Activated gamma-delta T cell treated with Interleukin-2 at 50 U/mL for 16 hours (primary cell): ENCODE measurements around the gene TMEM167A.

Source experiments
- DNase-seq: peaks from one replicate; pipeline ENCODE4 v3.0.0-alpha.2; 2020

Gene TMEM167A

GRCh38 chr5:83034528-83035207, 42.5 kb downstream of the TMEM167A start:
- DNase-seq = no peak

GRCh38 chr5:83034036-83034435, 43.2 kb downstream of the TMEM167A start:
- DNase-seq = no peak

DNA sequence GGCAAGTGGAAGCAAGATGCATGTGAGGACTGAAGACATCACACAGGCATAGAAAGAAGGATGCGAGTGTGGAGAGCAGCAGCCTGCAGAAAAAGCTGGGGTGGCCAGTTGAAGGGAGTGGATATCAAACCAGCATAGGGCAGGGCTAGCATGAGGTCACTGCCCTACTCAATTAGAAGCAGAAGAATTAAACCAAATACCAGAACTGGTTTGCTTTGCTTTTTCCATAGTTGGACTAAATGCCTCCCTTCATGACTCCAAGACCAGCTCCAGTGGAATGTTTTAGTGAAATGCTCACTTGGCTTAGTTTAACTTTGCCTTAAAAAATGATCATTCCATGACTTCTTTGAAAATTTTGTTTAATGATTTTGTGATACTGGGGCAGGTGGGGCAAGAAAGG, 45.8 kb downstream of the TMEM167A start:
- no peak for DNase-seq

DNA sequence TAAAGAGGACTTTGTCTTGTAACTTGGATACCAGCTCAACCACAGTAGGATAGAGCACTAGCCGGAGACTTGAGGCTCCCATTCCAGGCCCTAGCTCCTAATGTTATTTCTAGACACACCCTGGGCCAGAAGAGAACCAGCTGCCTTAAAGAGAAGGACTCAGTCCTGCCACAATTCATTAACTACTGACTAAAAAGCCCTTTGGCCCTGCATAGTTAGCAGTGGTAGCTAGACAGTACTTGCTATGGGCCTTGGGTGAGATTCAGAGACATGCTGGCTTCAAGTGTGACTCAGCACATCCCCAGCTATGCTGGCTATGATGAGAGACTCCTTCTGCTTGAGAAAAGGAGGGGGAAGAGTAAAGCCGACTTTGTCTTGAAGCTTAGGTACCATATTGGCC, 47.3 kb downstream of the TMEM167A start:
- no peak for DNase-seq

- DNase-seq = no peak
Observed at GRCh38 chr5:83026930-83027687, 50.1 kb downstream of the TMEM167A start.

GRCh38 chr5:83026516-83026915, 50.7 kb downstream of the TMEM167A start:
- no peak for DNase-seq

DNA sequence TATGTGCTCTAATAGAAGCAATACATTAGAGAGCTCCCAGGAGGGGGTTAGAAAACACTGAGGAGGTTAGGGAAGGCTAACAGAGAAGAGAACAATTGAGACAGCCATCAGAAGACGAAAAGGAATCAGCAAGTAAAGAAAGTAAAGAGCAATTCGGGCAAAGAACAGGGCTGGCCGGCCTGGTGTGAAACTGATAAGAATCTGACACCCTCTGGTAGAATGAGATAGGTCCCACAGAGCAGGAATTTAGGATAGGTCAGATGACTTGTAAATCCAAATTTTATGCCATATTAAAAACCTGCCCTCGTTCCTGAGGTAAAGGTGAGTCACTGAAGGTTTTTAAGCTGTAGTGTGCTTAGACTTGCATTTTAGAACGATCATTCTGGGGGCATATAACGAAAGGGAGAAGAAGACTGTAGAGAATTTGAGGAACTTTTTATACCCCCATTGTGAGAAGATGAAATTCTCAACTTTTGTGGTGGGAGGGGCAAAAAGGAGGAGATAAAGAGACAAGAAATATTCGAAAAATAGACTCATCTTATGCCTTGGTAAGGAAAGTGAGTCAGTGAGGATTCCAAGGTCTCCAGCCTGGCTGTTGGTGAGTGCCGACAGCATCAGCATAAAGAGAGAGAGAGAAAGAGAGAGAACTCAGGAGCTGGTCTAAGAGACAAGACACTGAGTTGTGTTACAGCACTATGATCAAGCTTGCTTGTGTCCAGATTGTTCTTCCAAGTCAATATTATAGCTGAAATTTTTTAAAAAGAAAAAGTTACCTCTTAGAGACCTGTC, 51.3 kb downstream of the TMEM167A start:
- DNase-seq = no peak

- DNase-seq = no peak
Observed at GRCh38 chr5:83022334-83022733, 54.9 kb downstream of the TMEM167A start.

DNA sequence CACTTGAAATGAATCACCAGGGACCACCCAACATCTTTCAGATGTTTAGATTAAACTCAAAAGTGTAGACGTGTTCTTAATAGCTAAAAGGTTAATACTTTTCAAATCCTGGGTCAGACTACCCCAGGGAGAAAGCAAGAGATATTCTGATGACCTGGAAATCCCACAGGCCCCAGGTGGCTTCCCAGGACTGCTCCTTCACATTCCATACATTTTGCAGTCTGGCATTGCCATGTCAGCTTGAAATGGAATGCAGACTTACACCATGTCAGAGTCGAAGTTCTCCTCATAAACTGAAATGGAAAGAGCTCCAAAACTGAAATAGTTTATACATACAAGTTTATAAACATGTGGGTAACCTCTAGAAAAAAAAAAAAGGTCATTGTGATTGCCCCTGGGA, 61.5 kb downstream of the TMEM167A start:
- DNase-seq = no peak

DNA sequence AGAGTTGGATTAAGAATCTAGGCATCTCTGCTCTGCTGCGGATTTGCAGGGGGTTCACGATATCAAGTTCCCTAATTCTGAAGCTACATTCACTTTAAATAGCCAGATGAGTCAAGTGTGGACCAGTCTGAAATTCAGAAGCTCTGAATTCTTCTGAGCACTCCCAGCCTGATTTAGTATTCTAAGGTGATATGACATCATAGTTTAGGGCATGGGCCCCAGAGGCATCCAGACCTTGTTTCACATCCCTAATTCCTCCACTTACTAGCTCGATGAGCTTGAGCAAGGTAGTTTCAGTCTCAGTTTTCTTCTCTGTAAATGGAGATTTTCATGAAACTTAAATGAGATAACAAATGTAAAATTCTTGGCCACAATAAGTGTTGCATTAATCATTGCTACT, 65.2 kb downstream of the TMEM167A start:
- no peak for DNase-seq

GRCh38 chr5:83009408-83009807, 67.8 kb downstream of the TMEM167A start:
- no peak for DNase-seq

DNA sequence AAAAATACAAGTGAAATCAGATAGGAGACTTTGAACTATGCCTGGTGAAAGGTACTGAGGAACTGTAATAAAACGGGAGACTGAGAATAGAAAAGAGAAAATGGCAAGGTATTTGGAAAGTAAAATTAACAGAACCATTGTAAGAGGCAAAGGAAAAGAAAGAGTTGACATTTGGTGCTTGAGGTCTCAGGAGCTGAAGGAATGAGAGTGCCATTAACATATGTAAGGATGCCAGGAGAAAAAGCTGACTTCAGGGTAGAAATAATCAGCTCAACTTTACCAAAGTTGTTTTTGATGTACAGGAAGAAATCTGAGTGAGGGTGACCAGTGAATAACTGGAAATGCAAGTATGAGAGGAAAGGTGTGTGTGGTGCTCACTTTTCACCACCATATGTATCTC, 69.4 kb downstream of the TMEM167A start:
- no peak for DNase-seq

DNA sequence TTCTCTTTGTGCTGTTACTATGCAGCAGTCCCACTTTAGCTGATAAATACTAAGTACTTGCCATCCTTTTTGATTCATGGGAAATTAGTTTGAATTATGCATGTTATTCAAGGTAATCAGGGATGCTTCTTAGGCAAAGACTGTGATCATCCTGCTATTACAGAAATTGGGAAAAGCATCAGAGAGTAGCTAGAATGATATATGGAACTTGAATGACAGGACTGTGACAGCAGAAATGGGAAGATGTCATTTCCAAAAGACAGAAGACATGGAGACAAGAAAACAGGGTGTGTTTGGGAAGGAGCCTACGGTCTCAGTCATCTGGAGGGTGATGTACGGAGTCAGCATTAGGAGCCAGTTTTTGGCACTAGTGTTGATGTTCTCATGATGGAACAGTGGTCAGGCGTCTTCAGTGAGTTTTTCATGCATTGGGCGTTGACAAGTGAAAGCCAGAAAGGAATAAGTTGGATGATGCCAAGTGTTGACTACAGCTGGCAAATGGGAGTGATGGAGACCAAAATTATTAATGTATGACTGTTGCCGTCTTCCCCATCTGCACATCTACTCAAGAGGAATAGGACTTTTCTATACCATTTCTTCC, 70.4 kb downstream of the TMEM167A start:
- DNase-seq = no peak

DNA sequence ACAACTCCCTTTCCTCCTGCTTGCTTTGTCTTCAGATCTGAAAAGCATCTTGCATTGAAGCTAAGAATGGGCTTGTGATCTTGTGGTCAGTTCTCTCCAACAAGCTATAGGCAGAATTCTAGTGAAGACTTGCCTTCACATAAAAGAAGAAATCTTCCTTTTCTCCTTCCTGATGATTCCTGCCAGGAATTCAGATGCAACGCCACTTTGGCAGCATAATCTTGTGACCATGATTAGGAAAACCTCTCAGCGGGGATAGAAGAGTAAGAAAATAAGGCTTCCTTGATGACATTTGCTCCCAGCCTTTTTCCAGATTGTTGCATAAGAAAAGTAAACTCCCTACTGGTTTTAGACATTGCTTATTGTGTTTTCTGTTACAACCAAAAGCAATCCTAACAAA, 73.4 kb downstream of the TMEM167A start:
- no peak for DNase-seq
